Measurements from ENCODE around the gene MMP15. TPM values are rescaled to one million over a fixed set of nuclear protein-coding genes. Genes with fewer than 3 reads are reported as not detected.
"Not testable (repeated sequence)": the region's sequence is repeated elsewhere in the genome, so short reads cannot be mapped to it uniquely, and the experiment has no call there.

The MMP15 gene
- total RNA-seq, 1 donor from 2014 or later: 23.2 TPM

DNA sequence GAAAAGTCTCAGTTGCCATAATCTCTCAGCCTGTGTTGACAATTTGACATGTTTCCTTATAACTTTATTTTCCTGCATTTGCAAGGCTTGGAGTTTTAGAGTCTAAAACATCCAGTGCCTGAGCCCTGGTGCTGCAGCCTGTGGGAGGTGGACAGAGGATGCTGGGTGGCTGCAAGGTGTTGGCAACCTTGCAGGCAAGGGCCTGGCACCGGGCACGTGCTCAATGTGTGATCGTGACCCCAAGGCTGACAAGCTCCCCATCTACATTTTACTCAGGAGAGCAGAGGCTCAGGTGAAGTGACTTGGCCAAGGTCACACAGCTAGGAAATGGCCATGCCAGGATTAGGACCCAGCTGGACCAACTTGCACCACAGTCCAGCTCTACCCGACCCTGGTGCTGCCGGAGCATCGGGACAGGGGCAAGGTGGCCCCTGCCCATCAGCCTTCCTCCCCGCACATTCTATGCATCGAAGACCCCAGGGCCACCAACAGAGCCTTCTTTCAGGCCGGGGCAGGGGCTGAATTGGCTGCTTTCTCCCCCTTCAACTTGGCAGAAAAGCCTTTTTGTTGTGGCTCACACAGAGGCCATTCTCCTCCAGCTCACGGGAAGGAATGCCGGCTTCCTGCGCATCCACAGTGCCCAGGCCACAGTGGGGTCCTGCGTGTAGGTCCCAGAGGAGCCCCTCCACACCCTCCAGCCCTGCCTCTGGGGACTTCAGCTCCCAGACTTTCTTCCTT lies 23.1 kb downstream of the MMP15 start:
- no peak for DNase-seq (ENCODE audit: low spot score)

DNA sequence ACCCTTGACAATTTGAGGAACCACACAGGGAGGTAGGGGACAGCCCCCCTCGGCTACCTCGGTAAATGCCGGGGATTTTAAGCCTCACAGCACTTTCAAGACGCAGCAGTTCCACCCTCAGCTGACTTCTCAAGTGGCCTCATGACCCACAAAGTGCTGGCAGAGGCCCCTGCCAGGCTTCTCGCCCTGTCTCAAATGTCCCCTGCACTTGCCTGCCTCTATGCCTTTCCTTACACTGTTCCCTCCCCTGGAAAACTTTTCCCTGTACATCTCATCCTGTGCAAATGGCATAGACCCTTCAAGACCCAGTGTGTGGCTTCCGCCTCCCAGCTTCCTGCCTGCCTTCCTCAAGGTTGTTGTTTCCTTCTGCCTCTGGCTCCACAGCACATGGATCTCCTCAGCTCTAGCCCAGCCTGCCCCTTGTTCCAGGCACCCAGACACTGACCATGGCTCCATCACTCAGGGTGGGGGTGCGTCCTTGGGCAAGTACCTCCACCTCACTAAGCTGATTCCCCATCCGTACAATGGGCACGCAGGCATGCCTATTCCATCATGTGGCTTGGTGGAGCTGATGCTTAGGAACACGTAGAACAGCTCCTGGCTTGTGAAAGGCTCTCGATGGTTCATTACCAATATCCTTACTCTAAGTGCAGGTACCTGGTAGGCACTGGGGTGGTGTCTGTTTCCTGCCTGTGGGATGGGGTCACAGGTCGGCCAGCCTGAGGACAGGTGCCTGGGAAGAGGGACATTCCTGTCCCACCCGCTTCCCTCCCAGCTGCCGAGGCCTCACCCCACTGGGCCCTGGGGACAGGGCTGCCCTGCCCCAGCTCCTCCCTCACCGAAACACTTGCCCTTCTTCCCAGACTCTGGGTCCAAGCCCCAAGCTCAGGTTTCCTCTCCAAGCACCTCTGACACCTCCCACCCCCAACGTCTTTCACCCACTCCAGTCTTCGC lies 24.0 kb downstream of the MMP15 start:
- DNase-seq (ENCODE audit: low spot score): no peak

DNA sequence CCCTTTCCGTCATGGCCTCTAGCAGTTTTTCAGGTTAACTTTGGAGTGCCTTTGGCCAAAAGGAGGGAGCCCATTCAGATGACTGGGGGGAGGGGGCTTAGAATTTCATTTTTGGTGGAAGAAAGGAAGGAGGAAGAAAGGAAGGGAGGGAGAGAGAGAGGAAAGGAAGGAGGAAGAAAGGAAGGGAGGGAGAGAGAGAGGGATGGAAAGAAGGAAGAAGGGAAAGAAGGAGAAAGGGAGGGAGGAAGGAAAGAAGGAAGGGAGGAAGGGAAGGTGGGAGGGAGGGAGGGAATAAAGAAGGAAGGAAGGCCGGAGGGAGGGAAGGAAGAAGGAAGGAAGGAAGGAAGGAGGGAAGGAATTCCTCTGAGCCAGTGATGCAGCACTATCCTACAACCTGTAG lies 25.7 kb downstream of the MMP15 start:
- no peak for DNase-seq (ENCODE audit: low spot score)

DNA sequence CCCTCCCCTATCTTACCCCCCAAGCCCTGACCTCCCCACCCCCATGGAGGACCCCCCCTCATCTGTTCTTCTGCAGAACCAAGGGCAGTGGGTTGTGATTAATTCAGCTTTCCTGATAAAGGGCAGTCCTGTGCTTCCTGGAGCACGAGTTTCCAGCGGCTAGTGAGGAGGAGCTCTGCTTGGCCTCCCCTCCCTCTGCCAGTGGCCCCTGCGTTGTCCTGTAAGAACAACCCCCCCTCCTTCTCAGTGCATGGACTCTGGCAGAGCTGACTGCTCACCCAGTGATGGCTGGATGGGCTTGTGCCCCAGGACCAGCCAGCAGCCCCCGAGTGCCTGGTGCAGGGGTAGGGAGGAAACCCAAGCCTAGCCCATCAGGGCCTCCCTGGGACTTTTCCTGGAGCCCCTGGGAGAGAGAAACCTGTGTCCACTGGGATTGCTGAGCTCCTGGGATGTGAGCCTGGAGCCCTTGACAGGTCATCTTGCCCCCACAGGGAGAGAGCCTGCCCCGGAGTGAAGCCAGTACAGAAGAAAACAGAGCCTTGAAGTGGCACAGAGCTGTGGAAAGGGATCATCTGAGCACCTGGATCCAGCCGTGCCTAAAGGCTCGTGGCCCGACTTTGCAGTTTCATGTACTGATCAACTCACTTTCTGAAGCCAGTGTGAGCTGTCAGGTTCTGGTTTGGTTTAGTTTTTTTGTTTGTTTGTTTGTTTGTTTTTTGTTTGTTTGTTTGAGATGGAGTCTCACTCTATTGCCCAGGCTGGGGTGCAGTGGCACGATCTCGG lies 26.5 kb downstream of the MMP15 start:
- DNase-seq (ENCODE audit: low spot score): no peak

DNA sequence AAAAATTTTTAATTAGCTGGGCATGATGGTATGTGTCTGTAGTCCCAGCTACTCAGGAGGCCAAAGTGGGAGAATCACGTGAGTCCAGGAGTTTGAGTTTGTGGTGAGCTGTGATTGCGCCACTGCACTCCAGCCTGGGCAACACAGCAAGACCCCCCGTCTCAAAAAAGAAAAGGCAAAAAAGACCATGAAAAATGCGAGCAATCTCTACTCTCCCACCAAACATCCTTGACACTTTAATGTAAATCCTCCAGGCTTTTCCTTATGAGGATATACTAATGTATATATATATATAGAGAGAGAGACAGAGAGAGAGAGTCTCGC lies 28.1 kb downstream of the MMP15 start:
- DNase-seq (ENCODE audit: low spot score): no peak

DNA sequence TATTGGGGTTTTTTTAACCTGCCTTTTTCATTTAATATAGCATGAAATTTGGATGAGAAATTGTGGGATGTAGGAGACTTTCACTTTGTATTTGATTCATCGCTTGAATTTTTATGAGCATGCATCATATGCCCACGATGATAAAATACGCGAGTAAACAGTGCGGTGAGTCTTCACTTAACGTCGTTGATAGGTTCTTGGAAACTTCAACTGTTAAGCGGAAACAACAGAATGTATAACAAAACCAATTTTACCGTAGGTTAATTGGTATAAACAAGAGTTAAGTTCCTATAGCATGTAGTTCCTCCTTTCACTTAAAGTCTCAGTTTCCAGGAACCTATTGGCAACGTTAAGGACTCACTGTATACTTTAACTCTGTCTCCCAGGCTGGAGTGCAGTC lies 28.7 kb downstream of the MMP15 start:
- no peak for DNase-seq (ENCODE audit: low spot score)

DNA sequence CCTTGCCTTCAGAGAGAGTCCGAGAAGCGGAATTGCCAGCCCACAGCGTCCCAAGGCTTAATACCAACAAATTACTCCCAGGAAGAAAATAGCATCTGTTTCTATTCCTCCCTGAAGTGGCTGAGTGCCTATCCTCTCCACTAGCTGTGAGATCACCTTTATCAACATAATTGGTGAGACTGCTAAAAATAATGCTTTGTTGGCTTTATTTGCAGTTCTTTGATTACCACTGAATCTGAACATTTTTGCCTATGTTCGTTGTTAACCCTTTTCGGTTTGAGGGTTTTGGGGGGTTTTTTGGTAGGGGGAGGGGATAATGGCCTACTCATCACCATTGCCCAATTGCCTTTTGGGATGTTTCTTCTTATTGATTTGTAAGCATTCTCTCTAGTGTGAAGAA lies 31.0 kb downstream of the MMP15 start:
- DNase-seq (ENCODE audit: low spot score): no peak

DNA sequence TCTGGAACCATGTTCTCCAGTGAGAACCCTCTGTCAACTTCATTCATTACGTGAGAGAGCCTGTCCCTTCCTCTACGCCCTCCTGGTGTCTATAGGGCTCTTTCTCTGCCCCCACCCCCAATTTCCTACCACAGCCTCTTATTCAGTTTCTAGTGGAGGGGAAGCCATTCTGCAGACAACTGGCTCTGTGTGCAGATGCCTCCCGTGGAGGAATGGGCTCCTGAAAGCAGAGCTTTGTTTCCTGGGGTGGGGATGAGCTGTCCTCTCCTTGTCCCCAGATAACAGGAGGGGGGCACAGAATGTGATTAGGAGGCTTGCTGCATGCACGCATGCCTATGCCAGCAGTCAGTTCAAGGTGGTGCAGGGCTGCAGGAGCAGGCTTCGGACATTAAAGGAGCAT lies 31.6 kb downstream of the MMP15 start:
- no peak for DNase-seq (ENCODE audit: low spot score)

DNA sequence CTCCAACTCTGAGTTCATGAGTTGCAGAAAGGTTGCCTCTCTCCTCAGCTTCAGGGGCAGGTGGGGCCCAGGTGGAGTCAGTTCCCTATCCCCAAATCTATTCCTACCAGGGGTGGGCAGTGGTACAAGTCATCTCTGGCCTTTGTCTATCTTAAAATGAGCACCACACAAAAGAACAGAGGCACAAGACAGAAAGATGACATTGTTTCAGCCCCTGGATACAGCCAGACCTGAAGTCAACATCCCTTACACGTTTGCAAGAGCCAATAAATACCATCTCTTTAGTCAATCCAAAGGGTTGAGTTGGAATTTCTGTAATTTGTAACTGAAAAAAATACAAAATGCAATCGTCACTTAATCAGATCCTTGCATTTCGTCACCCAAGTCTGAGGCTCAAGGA lies 32.2 kb downstream of the MMP15 start:
- no peak for DNase-seq (ENCODE audit: low spot score)

DNA sequence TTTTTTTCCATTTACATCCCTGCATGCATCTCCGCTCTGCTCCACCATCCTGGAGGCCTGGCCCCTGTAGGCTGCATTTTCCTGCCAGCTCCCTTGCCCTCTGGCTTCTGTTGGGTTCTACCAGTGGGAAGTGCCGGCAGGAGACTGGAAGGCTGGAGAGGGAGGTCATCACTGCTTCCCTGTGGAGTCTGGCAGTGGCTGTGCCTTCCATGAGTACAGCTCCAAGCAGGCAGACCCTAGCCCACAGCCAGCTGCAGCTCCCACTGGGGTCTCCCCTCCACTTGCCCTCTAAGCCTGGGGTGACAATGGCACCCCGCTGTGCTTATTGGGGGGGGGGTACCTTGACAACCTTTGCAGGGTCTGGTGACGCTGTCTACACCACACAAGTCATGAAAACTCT lies 37.3 kb downstream of the MMP15 start:
- DNase-seq (ENCODE audit: low spot score): no peak

DNA sequence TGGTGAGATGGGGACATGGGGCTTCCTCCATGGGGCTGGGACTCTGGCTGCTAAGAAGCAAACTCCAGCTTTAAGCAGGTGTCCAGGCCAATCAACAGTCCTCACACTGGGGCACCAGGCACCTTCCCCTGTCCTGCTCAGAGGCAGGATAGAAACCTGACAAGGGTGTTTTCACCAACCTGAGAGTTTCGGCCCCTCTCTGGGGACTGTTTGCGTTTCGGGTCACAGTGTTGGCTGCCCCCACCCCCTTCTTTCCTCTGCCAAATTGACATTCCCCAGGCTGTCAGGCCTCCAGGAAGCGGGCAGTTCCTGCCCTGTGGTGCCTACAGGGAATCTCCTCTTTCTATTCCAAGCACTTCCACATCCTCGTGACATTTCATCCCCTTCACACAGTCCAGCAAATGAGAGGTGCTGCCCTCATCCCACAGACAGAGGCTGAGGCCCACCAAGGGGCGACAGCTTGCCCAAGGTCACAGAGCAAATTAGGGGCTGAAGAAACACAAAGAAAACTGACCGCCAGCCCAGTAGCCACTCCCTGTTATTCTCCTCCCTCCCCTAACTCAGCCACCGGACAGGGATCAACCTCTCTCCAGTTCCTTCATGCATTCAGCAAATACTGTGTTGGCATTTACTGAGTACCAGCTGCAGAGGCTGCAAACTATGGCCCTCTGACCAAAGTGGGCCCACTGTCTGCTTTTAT lies 38.0 kb downstream of the MMP15 start:
- DNase-seq (ENCODE audit: low spot score): no peak

DNA sequence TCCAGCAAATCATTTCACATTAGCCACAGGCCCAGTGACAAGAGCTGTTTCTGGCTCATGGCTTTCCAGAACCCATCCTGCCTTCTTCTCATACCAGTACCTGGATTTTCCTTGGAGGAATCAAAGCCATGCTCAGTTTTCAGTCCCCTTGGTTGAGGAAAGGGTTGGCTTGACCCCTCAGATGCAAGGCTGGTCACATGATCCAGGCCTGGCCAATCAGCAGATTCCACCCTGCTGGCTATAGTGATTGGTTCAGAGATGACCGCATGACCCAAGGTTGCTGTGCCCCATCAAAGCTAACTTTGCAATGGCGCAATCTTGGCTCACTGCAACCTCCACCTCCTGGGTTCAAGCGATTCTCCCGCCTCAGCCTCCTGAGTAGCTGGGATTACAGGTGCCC lies 45.0 kb downstream of the MMP15 start:
- DNase-seq (ENCODE audit: low spot score): no peak

DNA sequence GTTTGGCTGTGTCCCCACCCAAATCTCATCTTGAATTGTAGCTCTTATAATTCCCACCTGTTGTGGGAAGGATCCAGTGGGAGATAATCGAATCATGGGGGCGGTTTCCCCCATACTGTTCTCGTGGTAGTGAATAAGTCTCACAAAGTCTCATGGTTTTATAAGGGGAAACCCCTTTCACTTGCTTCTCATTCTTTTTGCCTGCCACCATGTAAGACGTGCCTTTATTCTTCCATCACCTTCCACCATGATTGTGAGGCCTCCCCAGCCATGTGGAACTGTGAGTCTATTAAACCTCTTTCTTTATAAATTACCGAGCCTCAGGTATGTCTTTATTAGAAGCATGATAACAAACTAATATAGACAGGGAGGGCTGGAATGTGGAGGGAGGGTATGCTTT lies 46.6 kb downstream of the MMP15 start:
- DNase-seq (ENCODE audit: low spot score): not testable (repeated sequence)

DNA sequence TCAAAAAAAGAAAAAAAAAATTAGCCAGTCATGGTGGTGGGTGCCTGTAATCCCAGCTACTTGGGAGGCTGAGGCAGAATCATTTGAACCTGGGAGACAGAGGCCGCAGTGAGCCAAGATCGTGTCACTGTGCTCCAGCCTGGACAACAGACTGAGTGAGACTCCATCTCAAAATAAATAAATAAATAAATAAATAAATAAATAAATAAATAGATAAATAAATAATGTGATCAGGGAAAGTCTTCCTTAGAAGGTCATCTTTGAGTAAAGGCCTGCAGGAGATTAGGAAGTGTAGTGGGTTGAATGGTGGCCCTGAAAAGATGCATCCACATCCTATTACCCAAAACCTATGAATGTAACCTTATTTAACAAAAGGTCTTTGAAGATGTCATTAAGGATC lies 47.5 kb downstream of the MMP15 start:
- DNase-seq (ENCODE audit: low spot score): not testable (repeated sequence)

DNA sequence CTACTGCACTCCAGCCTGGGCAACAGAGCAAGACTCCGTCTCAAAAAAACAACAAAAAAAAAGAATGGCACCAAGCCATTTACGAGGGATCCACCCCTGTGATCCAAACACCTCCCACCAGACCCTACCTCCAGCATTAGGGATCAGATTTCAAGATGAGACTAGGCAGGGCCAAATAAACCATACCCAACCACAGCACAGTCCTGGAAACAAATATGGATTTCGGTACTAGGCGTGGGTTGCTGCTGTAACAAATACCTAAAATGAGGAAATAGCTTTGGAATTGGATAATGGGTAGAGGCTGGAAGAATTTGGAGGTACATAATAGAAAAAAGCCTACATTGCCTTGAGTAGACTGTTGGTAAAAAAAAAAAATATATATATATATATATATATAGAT lies 49.1 kb downstream of the MMP15 start:
- DNase-seq (ENCODE audit: low spot score): no peak

DNA sequence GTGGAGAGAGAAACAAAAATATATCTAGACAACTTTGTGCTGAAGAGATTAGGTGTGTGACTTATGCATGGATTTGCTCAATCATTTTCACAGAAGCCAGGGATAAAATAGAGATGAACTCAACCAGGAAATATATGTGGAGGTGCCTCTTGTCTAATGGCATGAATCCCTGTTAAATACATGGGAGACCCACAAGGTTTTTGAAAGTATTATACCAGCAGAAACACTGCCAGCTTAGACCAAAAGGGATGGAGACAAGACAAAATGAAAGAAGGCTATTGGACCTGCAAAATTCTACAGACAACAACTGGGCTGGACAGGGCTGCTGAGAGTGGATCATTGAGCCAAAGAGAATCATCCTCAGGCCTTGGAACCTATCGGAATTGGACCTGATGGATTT lies 51.0 kb downstream of the MMP15 start:
- no peak for DNase-seq (ENCODE audit: low spot score)

DNA sequence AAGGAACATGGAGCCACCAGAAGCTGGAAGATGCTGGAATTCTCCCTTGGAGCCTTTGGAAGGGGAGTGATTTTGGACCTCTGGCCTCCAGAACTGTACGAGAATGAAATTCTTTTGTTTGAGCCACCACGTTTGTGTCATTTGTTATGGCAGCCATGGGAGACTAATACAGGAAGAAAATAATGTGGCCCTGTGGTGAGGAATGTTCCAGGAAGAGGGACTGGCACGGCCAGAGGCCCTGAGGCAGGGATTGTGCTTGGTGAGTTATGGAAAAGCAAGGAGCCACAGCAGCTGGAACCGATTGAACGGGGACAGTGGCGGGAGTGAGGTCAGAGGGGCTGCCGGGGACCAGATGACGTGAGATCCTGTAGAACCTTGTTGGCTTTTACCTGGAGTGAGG lies 52.2 kb downstream of the MMP15 start:
- DNase-seq (ENCODE audit: low spot score): no peak

DNA sequence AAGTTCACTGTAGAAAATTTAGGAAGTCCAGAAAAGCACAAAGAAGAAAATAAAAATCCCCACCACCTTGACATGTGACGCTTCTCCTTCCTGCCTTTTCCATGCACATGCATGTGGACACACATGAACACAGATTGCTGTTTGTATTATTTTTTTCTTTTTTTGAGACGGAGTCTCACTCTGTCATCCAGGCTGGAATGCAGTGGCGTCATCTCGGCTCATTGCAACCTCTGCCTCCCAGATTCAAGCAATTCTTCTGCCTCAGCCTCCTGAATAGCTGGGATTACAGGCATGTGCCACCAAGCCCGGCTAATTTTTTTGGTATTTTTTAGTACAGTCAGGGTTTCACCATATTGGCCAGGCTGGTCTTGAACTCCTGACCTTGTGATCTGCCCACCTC lies 55.1 kb downstream of the MMP15 start:
- DNase-seq (ENCODE audit: low spot score): not testable (repeated sequence)

DNA sequence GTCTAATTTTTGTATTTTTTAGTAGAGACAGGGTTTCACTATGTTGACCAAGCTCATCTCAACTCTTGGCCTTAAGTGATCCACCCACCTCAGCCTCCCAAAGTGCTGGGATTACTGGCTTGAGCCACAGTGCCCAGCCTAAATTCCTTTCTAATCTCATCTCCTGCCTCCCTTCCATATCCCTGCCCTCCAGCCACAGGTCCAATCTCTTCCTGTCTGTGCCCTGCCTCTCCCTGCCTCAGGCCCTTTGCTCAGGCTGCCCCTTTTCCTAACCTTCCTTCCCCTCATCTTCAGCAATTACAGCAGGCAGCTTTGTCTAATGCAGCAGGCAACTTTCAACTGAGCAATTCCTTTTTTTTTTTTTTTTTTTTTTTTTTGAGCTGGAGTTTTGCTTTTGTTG lies 56.8 kb downstream of the MMP15 start:
- no peak for DNase-seq (ENCODE audit: low spot score)

DNA sequence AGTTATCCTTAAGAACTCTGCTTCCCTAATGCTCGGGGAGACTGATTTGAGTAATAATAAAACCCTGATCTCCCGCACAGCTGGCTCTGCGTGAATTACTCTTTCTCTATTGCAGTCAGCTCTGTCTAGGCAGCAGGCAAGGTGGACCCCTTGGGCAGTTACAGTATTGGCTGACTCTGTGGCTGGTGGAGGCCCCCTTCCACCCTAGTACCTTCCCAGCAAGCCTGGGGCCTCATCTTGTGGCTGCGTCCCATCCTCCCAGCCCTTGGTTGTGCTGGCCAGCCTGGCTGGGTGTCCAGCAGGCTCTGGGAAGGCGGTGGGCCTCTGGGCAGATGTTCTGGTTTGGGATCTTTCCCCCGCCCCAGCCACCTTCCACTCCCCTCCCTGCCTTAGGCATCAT lies 59.1 kb downstream of the MMP15 start:
- DNase-seq (ENCODE audit: low spot score): no peak

DNA sequence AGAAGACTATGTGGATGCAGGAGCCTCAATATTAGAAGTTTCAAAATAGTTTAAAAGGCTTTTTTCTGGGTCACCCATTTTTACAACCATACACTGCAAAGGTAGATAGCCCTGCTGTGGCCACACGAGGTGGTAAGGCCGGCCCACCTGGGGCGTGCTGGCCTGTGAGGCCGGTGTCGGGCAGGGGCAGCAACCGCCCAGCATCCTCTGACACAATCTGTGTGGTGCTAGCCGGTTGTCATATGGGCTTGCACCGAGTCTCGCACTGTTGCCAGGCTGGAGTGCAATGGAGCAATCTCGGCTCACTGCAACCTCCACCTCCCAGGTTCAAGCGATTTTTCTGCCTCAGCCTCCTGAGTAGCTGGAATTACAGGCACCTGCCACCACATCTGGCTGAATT lies 59.6 kb downstream of the MMP15 start:
- DNase-seq (ENCODE audit: low spot score): no peak
